Trophoblast cell (in vitro differentiated cells and primary cell): ENCODE data around the gene BTBD17.

Experiments used
- DNase-seq, 2 donors: peaks; one replicate each; pipeline ENCODE4 v3.0.0-alpha.2; 2016
- H2AFZ ChIP-seq: 2 replicates; pipeline ENCODE4 v1.6.1; 2013; ENCODE audit warnings: low read length, moderate library complexity, mild to moderate bottlenecking; ENCODE audit not compliant: insufficient read depth, poor library complexity
- H2AK5ac ChIP-seq: 2 replicates; pipeline ENCODE4 v1.6.1; 2013; ENCODE audit warnings: mild to moderate bottlenecking, low read length
- H2BK120ac ChIP-seq: 2 replicates; pipeline ENCODE4 v1.6.1; 2013; ENCODE audit warnings: low read length, mild to moderate bottlenecking, moderate library complexity; ENCODE audit not compliant: insufficient read depth, poor library complexity
- H2BK12ac ChIP-seq: 2 replicates; pipeline ENCODE4 v1.6.1; 2013; ENCODE audit warnings: mild to moderate bottlenecking, low read length, moderate library complexity
- H2BK5ac ChIP-seq: 2 replicates; pipeline ENCODE4 v1.6.1; 2013; ENCODE audit warnings: low read length, low read depth, moderate library complexity, mild to moderate bottlenecking; ENCODE audit not compliant: poor library complexity
- H3K14ac ChIP-seq: 2 replicates; pipeline ENCODE4 v1.6.1; 2013; ENCODE audit warnings: mild to moderate bottlenecking, low read length
- H3K18ac ChIP-seq: 2 replicates; pipeline ENCODE4 v1.6.1; 2013; ENCODE audit warnings: mild to moderate bottlenecking, low read length
- H3K23ac ChIP-seq: 2 replicates; pipeline ENCODE4 v1.6.1; 2013; ENCODE audit warnings: low read length
- H3K27ac ChIP-seq: 2 replicates; pipeline ENCODE4 v1.5.1; 2013; ENCODE audit warnings: low read depth, mild to moderate bottlenecking, inconsistent platforms, low read length, moderate library complexity
- H3K27me3 ChIP-seq: 2 replicates; pipeline ENCODE4 v1.6.1; 2013; ENCODE audit warnings: inconsistent platforms, mild to moderate bottlenecking, low read length, moderate library complexity; ENCODE audit not compliant: insufficient read depth
- H3K36me3 ChIP-seq, 2 experiments: 1 replicate in 1 of 2; 2 replicates in 1 of 2; pipeline ENCODE4 v1.6.1; 2013; ENCODE audit warnings: low read length in 2 of 2, mild to moderate bottlenecking in 2 of 2, moderate library complexity in 1 of 2; ENCODE audit not compliant: insufficient read depth in 2 of 2, control insufficient read depth in 1 of 2
- H3K4ac ChIP-seq: 2 replicates; pipeline ENCODE4 v1.6.1; 2013; ENCODE audit warnings: low read depth, mild to moderate bottlenecking, low read length, moderate library complexity
- H3K4me1 ChIP-seq, 2 experiments: 1 replicate in 1 of 2; 2 replicates in 1 of 2; pipeline ENCODE4 v1.6.1; 2013; ENCODE audit warnings: low read length in 2 of 2, mild to moderate bottlenecking in 2 of 2, moderate library complexity in 1 of 2; ENCODE audit not compliant: insufficient read depth in 2 of 2, control insufficient read depth in 1 of 2
- H3K4me2 ChIP-seq: 2 replicates; pipeline ENCODE4 v1.6.1; 2013; ENCODE audit warnings: inconsistent platforms, mild to moderate bottlenecking, low read length, moderate library complexity
- H3K4me3 ChIP-seq: 2 replicates; pipeline ENCODE4 v1.5.1; 2013; ENCODE audit warnings: mild to moderate bottlenecking, low read depth, low read length, inconsistent platforms
- H3K79me1 ChIP-seq: one replicate; pipeline ENCODE4 v1.6.1; 2013; ENCODE audit warnings: low read length
- H3K79me2 ChIP-seq: 2 replicates; pipeline ENCODE4 v1.6.1; 2013; ENCODE audit warnings: low read length, mild to moderate bottlenecking; ENCODE audit not compliant: control insufficient read depth, insufficient read depth, poor library complexity
- H3K9ac ChIP-seq: 2 replicates; pipeline ENCODE4 v1.6.1; 2013; ENCODE audit warnings: mild to moderate bottlenecking, low read length
- H3K9me3 ChIP-seq: 2 replicates; pipeline ENCODE4 v1.6.1; 2013; ENCODE audit warnings: low read depth, mild to moderate bottlenecking, control low read depth, inconsistent platforms, low read length; ENCODE audit not compliant: insufficient read depth
- H4K12ac ChIP-seq: 2 replicates; pipeline ENCODE4 v1.6.1; 2013; ENCODE audit warnings: low read depth, mild to moderate bottlenecking, low read length, moderate library complexity
- H4K8ac ChIP-seq: 2 replicates; pipeline ENCODE4 v1.6.1; 2013; ENCODE audit warnings: low read depth, mild to moderate bottlenecking, low read length, moderate library complexity
- H4K91ac ChIP-seq: one replicate; pipeline ENCODE4 v1.6.1; 2013; ENCODE audit warnings: low read depth, mild to moderate bottlenecking, low read length, moderate library complexity
- WGBS: extraction: QIAGEN DNeasy Blood & Tissue Kit; methylation state at CpG from one replicate; pipeline ENCODE4 v1.1.7; 2013; ENCODE audit warnings: missing lambda C conversion rate; ENCODE audit not compliant: insufficient read length, insufficient coverage; ENCODE audit errors: extremely low coverage; 5-methylcytosine and 5-hydroxymethylcytosine counted together

BTBD17 gene

DNA sequence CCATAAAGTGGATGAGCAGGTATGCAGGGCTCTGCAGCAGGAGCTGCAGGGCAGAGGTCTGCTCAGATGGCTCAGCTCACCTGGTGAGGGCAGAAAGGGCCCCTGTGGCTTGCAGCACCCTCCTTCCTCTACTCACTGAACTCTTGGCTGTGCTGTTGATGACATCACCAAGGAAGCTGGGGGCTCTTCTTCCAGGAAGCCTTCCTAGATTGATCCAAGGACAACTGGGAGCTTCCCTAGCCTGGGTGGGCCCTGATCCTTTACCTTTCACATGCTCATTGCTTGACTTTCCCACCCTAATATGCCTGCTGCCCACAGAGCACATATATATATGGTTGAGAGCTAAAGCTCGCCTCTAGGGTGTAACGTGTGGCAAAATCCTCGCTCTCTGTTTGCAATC lies 33.2 kb downstream of the BTBD17 start:
- peaks cover 3% of the 10 kb centered on the region for H3K9me3 ChIP-seq
- no peak overlapping the region for H3K4ac ChIP-seq
- no peak overlapping the region for H3K9ac ChIP-seq
- H2AK5ac ChIP-seq, result no peak overlapping the region
- DNase-seq, result no peak
- no peak overlapping the region for H2BK5ac ChIP-seq
- no peaks in the 10 kb centered on the region for H3K36me3 ChIP-seq
- H3K79me2 ChIP-seq, result no peaks in the 10 kb centered on the region
- H3K27ac ChIP-seq, result no peak overlapping the region
- no peak overlapping the region for H3K4me2 ChIP-seq
- H3K79me1 ChIP-seq, result no peaks in the 10 kb centered on the region
- H2BK120ac ChIP-seq, result no peak overlapping the region
- no peak overlapping the region for H3K18ac ChIP-seq
- H3K27me3 ChIP-seq, result peaks cover 23% of the 10 kb centered on the region
- no CpG with 5 or more reads among the region's 3 CpGs for WGBS
- H3K14ac ChIP-seq, result no peak overlapping the region
- H3K4me3 ChIP-seq, result no peak overlapping the region
- no peak overlapping the region for H3K23ac ChIP-seq
- peaks cover 5 to 6% of the 10 kb centered on the region in 2 experiments for H3K4me1 ChIP-seq
- H2AFZ ChIP-seq, result no peak overlapping the region
- no peak overlapping the region for H4K12ac ChIP-seq
- H2BK12ac ChIP-seq, result no peak overlapping the region
- H4K91ac ChIP-seq, result no peak overlapping the region
- H4K8ac ChIP-seq, result no peak overlapping the region

- peaks cover 23% of the 10 kb centered on the region for H3K27me3 ChIP-seq
- no peak overlapping the region for H4K91ac ChIP-seq
- no peak overlapping the region for H3K18ac ChIP-seq
- no peak overlapping the region for H3K9ac ChIP-seq
- no peak for DNase-seq
- no peak overlapping the region for H2BK12ac ChIP-seq
- H3K79me1 ChIP-seq, result no peaks in the 10 kb centered on the region
- H3K4me1 ChIP-seq, result peaks cover 5 to 6% of the 10 kb centered on the region in 2 experiments
- WGBS, result no CpG with 5 or more reads among the region's 10 CpGs
- no peak overlapping the region for H4K8ac ChIP-seq
- peaks cover 7% of the 10 kb centered on the region for H3K9me3 ChIP-seq
- H2BK120ac ChIP-seq, result no peak overlapping the region
- no peak overlapping the region for H3K4me3 ChIP-seq
- H2BK5ac ChIP-seq, result no peak overlapping the region
- H3K4me2 ChIP-seq, result peak overlapping the region; percentile 56
- no peak overlapping the region for H3K27ac ChIP-seq
- H3K79me2 ChIP-seq, result no peaks in the 10 kb centered on the region
- H3K4ac ChIP-seq, result no peak overlapping the region
- no peak overlapping the region for H3K23ac ChIP-seq
- no peak overlapping the region for H2AK5ac ChIP-seq
- H3K36me3 ChIP-seq, result no peaks in the 10 kb centered on the region
- no peak overlapping the region for H4K12ac ChIP-seq
- H2AFZ ChIP-seq, result no peak overlapping the region
- no peak overlapping the region for H3K14ac ChIP-seq
Observed at GRCh38 chr17:74326506-74326905, 35.2 kb downstream of the BTBD17 start.

- Histone ChIP-seq H4K8ac (no peak within 1 kb of the TSS), H3K18ac (no peak within 1 kb of the TSS), H3K79me2 (no peaks in the 10 kb centered on the region), H3K27me3 (peaks cover 23% of the 10 kb centered on the region), H4K91ac (no peak within 1 kb of the TSS), H2BK120ac (no peak within 1 kb of the TSS), H3K23ac (no peak within 1 kb of the TSS), H3K36me3 (no peaks in the 10 kb centered on the region), H2AFZ (no peak within 1 kb of the TSS), H3K4me2 (peak within 1 kb of the TSS; percentile 56), H2BK5ac (no peak within 1 kb of the TSS), H4K12ac (no peak within 1 kb of the TSS), H2BK12ac (no peak within 1 kb of the TSS), H3K27ac (no peak within 1 kb of the TSS), H3K4me3 (peak within 1 kb of the TSS; percentile 39), H3K79me1 (no peaks in the 10 kb centered on the region), H3K4ac (no peak within 1 kb of the TSS), H2AK5ac (no peak within 1 kb of the TSS), H3K4me1 (peaks cover 5 to 6% of the 10 kb centered on the region in 2 experiments), H3K9ac (no peak within 1 kb of the TSS), H3K14ac (no peak within 1 kb of the TSS), H3K9me3 (peaks cover 7% of the 10 kb centered on the region)
- WGBS, result no CpG with 5 or more reads among the region's 73 CpGs
- DNase-seq, result peak in 1 of 2 donors; percentile 2
Observed at GRCh38 chr17:74325743-74326379, 35.8 kb downstream of the BTBD17 start, which contains the start of gene KIF19. KIF19 (plus strand) TSS chr17:74326226; CDS start chr17:74326350, 124 bp downstream.

- no peak for DNase-seq
Observed at GRCh38 chr17:74325376-74325742, 36.3 kb downstream of the BTBD17 start.

More at GRCh38 chr17:74325376-74325742, 36.3 kb downstream of the BTBD17 start:
- Histone ChIP-seq H3K79me2 (no peaks in the 10 kb centered on the region), H3K27ac (no peak overlapping the region), H2BK120ac (no peak overlapping the region), H4K8ac (no peak overlapping the region), H3K18ac (no peak overlapping the region), H3K14ac (no peak overlapping the region), H4K12ac (no peak overlapping the region), H3K36me3 (no peaks in the 10 kb centered on the region), H3K27me3 (peaks cover 23% of the 10 kb centered on the region), H3K4me2 (no peak overlapping the region), H3K9ac (no peak overlapping the region), H3K4me1 (peaks cover 5 to 6% of the 10 kb centered on the region in 2 experiments), H3K4ac (no peak overlapping the region), H2BK5ac (no peak overlapping the region), H2AK5ac (no peak overlapping the region), H2BK12ac (no peak overlapping the region), H3K79me1 (no peaks in the 10 kb centered on the region), H3K23ac (no peak overlapping the region), H4K91ac (no peak overlapping the region), H3K9me3 (peaks cover 7% of the 10 kb centered on the region), H3K4me3 (no peak overlapping the region), H2AFZ (no peak overlapping the region)
- WGBS, result no CpG with 5 or more reads among the region's 11 CpGs
